ENCODE data around the gene GORASP1.

GORASP1 gene

DNA sequence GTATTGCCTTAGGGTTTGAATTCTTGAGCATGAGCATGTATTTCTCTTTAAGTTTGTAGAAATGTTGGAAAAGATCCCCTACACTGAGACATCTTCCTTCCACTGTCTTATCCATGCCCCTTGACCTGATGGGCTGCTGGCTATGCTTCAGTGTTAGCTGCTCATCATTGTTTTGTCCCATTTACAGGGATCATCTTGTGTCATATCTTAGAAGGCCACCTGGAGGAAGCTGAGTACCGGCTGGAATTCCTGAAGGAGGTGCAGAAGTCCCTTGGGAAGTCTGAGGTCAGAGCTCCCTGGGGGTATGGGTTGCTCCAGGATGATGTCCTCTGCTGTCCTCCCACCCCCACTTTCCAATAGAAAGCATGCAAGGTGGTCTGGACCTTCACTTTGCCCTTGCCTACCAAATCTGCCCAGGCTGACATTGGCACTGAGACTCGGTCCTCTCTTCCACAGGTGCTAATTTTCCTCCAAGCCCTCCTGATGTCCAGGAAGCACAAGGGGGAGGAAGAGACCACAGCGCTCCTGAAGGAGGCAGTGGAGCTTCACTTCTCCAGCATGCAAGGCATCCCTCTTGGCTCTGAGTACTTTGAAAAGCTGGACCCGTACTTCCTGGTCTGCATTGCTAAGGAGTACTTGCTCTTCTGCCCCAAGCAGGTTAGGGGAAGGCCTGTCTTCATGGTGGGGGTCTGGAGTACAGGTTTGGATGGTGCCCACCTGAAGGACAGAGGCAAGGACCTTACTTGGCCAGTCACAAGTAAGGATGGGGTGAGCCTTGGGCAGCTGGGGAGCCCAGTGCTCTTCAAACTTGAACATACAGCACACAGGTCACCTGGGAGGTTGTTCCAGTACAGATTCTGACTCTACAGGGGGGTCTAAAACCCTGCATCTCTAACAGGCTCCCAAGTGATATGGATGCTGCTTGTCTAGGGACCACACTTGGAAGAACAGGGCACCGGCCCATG lies 17.7 kb upstream of the GORASP1 start:
- DNase-seq = no peak

GRCh38 chr3:39122813-39123212 lies 15.4 kb upstream of the GORASP1 start:
- no peak for DNase-seq

DNA sequence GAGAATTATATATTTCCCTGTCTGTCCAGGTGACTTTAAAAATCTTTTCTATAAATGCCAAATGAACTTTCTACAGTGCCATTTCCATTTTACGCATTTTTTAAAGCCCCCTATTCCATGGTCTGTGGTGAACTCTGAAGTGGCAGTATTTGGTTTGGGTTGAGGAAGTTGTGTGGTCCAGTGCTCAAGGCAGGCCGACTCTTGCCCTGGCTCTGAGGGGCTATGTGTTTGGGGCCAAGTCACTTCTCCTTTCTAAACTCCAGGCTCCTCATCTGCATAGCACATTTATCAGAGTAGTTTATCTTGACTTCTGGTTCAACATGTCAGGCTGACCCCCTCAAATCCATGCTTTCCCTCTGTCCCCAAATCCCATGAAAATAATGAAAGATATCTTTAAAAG lies 14.2 kb upstream of the GORASP1 start:
- no peak for DNase-seq

- DNase-seq = no peak
Measured at GRCh38 chr3:39118931-39119660, 11.7 kb upstream of the GORASP1 start.

- no peak for DNase-seq
Measured at GRCh38 chr3:39118079-39118478, 10.7 kb upstream of the GORASP1 start.

- DNase-seq = no peak
Measured at GRCh38 chr3:39115870-39116269, 8.4 kb upstream of the GORASP1 start.

GRCh38 chr3:39114456-39114855 lies 7.0 kb upstream of the GORASP1 start:
- no peak for DNase-seq

GRCh38 chr3:39113291-39113690 lies 5.9 kb upstream of the GORASP1 start:
- no peak for DNase-seq

DNA sequence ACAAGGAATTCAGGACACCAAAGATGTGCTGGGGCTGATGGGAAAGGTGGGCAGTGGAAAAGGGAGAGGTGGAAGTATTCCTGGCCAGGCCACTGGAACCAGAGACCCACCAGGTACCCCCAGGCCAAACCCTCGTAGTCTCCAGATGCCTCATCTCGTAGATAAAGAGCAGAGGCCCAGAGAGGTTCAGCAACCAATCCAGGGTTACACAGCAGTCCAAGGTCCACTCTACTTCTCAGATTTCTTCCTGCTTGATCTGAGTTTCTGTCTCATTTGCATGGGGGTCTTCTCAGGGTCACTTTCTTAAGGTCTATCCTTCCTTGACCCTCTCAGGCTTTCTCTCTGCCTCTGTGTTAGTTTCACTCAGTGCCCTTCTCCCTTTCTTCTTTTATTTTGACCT lies 5.1 kb upstream of the GORASP1 start:
- DNase-seq = no peak

GRCh38 chr3:39112113-39112512 lies 4.7 kb upstream of the GORASP1 start:
- no peak for DNase-seq

- no peak for DNase-seq
Measured at GRCh38 chr3:39110041-39110639, 2.7 kb upstream of the GORASP1 start.

GRCh38 chr3:39109086-39109485 lies 1.7 kb upstream of the GORASP1 start:
- DNase-seq = no peak

GRCh38 chr3:39108200-39108710 lies 828 bp upstream of the GORASP1 start:
- DNase-seq = no peak

GRCh38 chr3:39106851-39107387 lies 508 bp downstream of the GORASP1 start:
- DNase-seq = no peak

DNA sequence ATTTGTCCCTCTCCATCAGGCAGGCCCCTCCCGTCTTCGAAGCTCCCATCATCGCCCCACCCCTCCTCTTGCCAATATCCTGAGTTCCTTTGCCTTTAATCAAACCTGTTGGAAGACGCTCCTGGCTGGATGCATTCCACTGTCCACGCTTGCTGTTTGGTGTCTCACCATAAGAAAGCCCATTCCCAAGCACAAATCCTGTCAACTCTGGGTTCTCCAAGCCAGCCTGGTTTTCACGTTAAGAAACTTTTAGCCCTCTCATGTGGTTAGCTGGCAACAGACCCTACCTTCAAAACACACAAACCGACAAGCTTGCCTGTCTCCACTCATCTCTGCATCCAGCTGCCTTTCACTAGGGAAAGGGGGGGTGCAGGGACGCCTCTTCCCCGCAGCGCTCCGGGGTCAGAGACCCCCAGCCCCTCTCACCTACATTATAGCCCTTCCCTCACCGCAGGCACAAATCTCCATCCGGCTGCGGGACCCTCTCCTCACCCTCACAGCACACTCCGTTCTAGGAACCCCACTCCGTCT lies 1.1 kb downstream of the GORASP1 start:
- DNase-seq = no peak

- no peak for DNase-seq
Measured at GRCh38 chr3:39105687-39106063, 1.8 kb downstream of the GORASP1 start.

DNA sequence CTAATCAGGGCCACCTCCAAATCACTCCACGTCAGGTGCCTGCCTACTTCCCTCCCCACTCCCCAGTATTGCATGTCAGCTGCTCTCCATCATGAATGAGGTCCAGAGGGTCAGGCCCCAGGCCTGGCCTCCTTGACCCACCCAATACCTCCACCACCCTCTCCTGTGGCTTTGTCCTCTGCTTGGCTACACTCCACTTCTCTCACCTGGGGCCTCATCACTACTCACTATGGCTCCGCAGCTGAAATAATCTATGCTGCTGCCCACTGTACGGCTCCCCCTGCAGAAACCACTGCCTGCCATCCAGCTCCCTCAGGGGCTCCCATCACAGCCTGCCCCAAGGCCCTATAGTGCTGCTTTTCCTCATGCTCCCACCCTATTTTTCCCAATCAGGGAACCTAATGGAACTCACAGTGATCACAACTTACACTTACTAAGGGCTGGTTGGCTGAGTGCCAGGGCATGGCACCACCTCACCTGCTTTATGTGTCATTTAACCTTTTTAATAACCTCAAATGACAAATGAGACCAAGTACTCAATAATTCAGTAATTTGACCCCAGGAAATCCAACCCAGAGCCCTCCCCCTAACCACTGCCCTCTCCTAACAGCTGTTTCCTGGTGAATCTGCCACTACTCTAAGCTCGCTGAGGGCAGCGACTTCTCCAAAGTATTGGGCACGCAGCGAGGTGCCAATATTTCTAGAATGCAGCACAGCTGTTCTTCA lies 2.3 kb downstream of the GORASP1 start:
- no peak for DNase-seq

- no peak for DNase-seq
Measured at GRCh38 chr3:39103791-39104552, 3.5 kb downstream of the GORASP1 start.

DNA sequence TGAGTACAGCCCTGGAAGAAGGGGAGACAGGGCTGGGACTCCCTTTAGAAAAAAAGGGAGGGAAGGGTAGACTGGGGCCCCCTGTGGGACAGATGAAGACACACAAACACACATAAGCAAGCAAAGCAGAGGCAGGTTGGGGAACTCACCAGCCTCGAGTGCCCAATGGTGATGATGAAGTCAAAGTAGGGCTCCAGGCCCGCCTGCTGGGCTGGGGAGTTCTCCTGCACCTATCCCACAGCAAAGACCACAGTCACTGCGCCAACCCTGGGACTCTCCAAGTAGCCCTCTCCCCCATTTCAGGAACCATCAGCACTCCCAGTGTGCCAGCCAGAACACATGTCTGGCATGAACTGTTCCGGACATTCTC lies 4.1 kb downstream of the GORASP1 start:
- DNase-seq = no peak

GRCh38 chr3:39102504-39103323 lies 4.7 kb downstream of the GORASP1 start:
- no peak for DNase-seq
